ENCODE measurements around the gene PDE3B.
"Not testable (repeated sequence)": the region's sequence is repeated elsewhere in the genome, so short reads cannot be mapped to it uniquely, and the experiment has no call there.

The PDE3B gene

GRCh38 chr11:14643697-14644225 lies at the start of gene PDE3B:
Gene PDE3B (plus strand): TSS chr11:14643804. CDS start chr11:14644076, 272 bp downstream.
- no peak for DNase-seq (ENCODE audit: low read depth in 2 of 2)

GRCh38 chr11:14595261-14595660 lies 48.3 kb upstream of the PDE3B start:
- DNase-seq (ENCODE audit: low read depth in 2 of 2): not testable (repeated sequence)

- no peak for DNase-seq (ENCODE audit: low read depth in 2 of 2)
These were observed 35.9 kb upstream of the PDE3B start for GRCh38 chr11:14607713-14608112.

GRCh38 chr11:14609902-14610301 lies 33.7 kb upstream of the PDE3B start:
- DNase-seq (ENCODE audit: low read depth in 2 of 2): no peak

GRCh38 chr11:14611939-14612338 lies 31.7 kb upstream of the PDE3B start:
- DNase-seq (ENCODE audit: low read depth in 2 of 2): no peak

- DNase-seq (ENCODE audit: low read depth in 2 of 2): no peak
These were observed 30.9 kb upstream of the PDE3B start for GRCh38 chr11:14612694-14613093.

- DNase-seq (ENCODE audit: low read depth in 2 of 2): no peak
These were observed 29.4 kb upstream of the PDE3B start for GRCh38 chr11:14614091-14614622.

- no peak for DNase-seq (ENCODE audit: low read depth in 2 of 2)
These were observed 26.2 kb upstream of the PDE3B start for GRCh38 chr11:14617241-14618027.

- no peak for DNase-seq (ENCODE audit: low read depth in 2 of 2)
These were observed 25.5 kb upstream of the PDE3B start for GRCh38 chr11:14618060-14618459.

GRCh38 chr11:14619603-14620531 lies 23.7 kb upstream of the PDE3B start:
- no peak for DNase-seq (ENCODE audit: low read depth in 2 of 2)

GRCh38 chr11:14622223-14622954 lies 21.2 kb upstream of the PDE3B start:
- no peak for DNase-seq (ENCODE audit: low read depth in 2 of 2)

- DNase-seq (ENCODE audit: low read depth in 2 of 2): no peak
These were observed 20.6 kb upstream of the PDE3B start for GRCh38 chr11:14623036-14623435.

GRCh38 chr11:14625586-14626205 lies 17.9 kb upstream of the PDE3B start:
- no peak for DNase-seq (ENCODE audit: low read depth in 2 of 2)

GRCh38 chr11:14626650-14627049 lies 17.0 kb upstream of the PDE3B start:
- DNase-seq (ENCODE audit: low read depth in 2 of 2): no peak

- DNase-seq (ENCODE audit: low read depth in 2 of 2): not testable (repeated sequence)
These were observed 9.9 kb upstream of the PDE3B start for GRCh38 chr11:14633506-14634224.

GRCh38 chr11:14634813-14635212 lies 8.8 kb upstream of the PDE3B start:
- DNase-seq (ENCODE audit: low read depth in 2 of 2): no peak

- no peak for DNase-seq (ENCODE audit: low read depth in 2 of 2)
These were observed 8.1 kb upstream of the PDE3B start for GRCh38 chr11:14635546-14635945.

- no peak for DNase-seq (ENCODE audit: low read depth in 2 of 2)
These were observed 7.5 kb upstream of the PDE3B start for GRCh38 chr11:14636119-14636518.

GRCh38 chr11:14637868-14638409 lies 5.7 kb upstream of the PDE3B start:
- no peak for DNase-seq (ENCODE audit: low read depth in 2 of 2)

- no peak for DNase-seq (ENCODE audit: low read depth in 2 of 2)
These were observed 5.0 kb upstream of the PDE3B start for GRCh38 chr11:14638561-14638960.
